Measurements from ENCODE around the gene RAD51D. TPM values are rescaled to one million over a fixed set of nuclear protein-coding genes. Genes with fewer than 3 reads are reported as not detected.

The RAD51D gene
- total RNA-seq, 4 donors from 2014 or later, result 7.8 to 15.6 (median 12.5) TPM

DNA sequence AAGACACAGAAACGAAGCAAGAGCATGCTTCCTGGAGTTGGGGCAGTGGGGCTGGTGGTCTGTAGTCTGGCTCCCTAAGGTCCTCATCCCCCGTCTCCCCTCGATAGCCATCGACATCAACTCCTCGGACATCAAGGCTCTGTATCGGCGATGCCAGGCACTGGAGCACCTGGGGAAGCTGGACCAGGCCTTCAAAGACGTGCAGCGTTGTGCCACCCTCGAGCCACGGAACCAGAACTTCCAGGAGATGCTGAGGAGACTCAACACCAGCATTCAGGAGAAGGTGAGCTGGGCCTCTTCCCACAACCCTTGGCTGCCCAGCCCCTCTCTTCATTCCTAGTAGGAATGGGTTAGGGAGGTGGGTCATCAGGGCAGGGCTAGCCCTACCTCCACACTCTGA, 30.3 kb upstream of the RAD51D start:
- Histone ChIP-seq H3K9me3 (no peaks in the 10 kb centered on the region), H3K27ac (no peak overlapping the region), H3K4me1 (no peaks in the 10 kb centered on the region), H3K27me3 (no peaks in the 10 kb centered on the region), H3K36me3 (no peaks in the 10 kb centered on the region), H3K4me3 (replicated peaks in 1 of 3) (no peak overlapping the region)
- whole genome bisulfite sequencing, 2 donors, result 94% methylated on average over 7 to 11 of the region's 11 CpGs
- intact Hi-C loops (cut with DNase I), result no loop called here
- TF ChIP-seq CTCF (IDR thresholded peaks at IDR 0.05) (no peak), POLR2A (IDR thresholded peaks at IDR 0.05) (no peak)
- DNase-seq, result no peak

- Histone ChIP-seq H3K4me1 (no peaks in the 10 kb centered on the region), H3K9me3 (no peaks in the 10 kb centered on the region), H3K27ac (no peak overlapping the region), H3K27me3 (no peaks in the 10 kb centered on the region), H3K36me3 (no peaks in the 10 kb centered on the region), H3K4me3 (replicated peaks in 1 of 3) (no peak overlapping the region)
- no peak for DNase-seq
- no peak for TF ChIP-seq CTCF (IDR thresholded peaks at IDR 0.05)
- TF ChIP-seq POLR2A (IDR thresholded peaks at IDR 0.05), result no peak
- WGBS, 2 donors, result 51 to 76% methylated on average over 4 to 9 of the region's 9 CpGs
- intact Hi-C loops (cut with DNase I), result no loop called here
These were observed 28.5 kb upstream of the RAD51D start for GRCh38 chr17:35148144-35148543.

DNA sequence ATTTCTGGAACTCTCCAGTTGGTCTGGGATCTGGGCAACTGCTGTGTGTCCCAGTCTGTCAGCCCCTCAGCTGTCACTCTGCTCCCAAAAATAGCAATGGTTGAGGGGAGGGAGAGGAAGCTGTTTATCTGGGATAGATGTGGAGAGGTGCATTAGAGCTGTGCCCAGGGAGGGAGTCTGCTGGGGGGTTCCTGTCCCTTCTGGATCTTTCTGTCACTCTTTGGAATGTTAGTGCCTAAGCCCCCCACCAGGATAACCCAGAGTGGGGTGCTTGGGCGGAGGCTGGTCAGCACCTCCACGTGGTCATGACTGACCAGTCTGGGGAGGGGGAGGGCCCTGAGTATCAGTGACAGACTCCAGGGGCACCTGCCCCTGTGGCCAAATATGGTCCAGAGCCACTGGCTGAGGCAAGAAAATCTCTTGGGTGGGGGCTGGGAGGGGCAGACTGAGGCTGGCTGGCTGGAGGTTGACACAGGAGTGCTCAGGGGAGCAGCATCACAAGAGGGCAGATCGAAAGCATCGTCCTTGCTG, 27.8 kb upstream of the RAD51D start, which contains the start of gene UNC45B:
UNC45B (plus strand) TSS at position 443 of the 531 bp plus-strand sequence. CDS start 447 bp downstream, outside the sequence.
- intact Hi-C loops (cut with DNase I), result no loop called here
- no peak within 1 kb of the TSS for H3K27ac ChIP-seq
- no peaks in the 10 kb centered on the region for H3K36me3 ChIP-seq
- no peaks in the 10 kb centered on the region for H3K9me3 ChIP-seq
- DNase-seq, result no peak
- no peak within 1 kb of the TSS for H3K4me3 ChIP-seq (replicated peaks in 1 of 3)
- H3K4me1 ChIP-seq, result peaks cover 0 to 1% of the 10 kb centered on the region in 2 donors
- TF ChIP-seq POLR2A (IDR thresholded peaks at IDR 0.05) (no peak), CTCF (IDR thresholded peaks at IDR 0.05) (no peak)
- no peaks in the 10 kb centered on the region for H3K27me3 ChIP-seq
- WGBS, 2 donors, result 63 to 75% methylated on average over 4 of the region's 4 CpGs

- Histone ChIP-seq H3K4me3 (replicated peaks in 1 of 3) (no peak overlapping the region), H3K27me3 (no peaks in the 10 kb centered on the region), H3K4me1 (peaks cover 4 to 6% of the 10 kb centered on the region in 2 donors), H3K9me3 (no peaks in the 10 kb centered on the region), H3K27ac (no peak overlapping the region), H3K36me3 (no peaks in the 10 kb centered on the region)
- WGBS, 2 donors, result 82% methylated on average over 4 of the region's 4 CpGs
- no peak for TF ChIP-seq CTCF (IDR thresholded peaks at IDR 0.05)
- no peak for TF ChIP-seq POLR2A (IDR thresholded peaks at IDR 0.05)
- intact Hi-C loops (cut with DNase I), result no loop called here
- no peak for DNase-seq
These were observed 26.7 kb upstream of the RAD51D start for GRCh38 chr17:35146214-35146833.

DNA sequence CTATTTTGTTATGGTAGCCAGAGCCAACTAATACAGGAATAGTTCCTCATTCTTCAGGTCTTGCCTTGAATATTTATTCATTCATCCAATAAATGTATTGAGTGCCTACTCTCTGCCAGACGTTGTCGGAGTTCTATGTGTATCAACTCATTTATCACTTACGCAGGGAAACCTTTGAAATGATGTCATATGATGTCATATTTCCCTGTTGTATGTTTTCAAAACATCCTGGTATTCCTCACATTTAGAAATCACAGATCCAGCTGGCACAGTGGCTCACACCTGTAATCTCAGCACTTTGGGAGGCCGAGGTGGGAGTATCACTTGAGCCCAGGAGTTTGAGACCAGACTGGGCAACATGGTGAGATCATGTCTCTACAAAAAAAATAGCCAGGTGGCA, 25.2 kb upstream of the RAD51D start:
- whole genome bisulfite sequencing, 2 donors, result 78 to 82% methylated on average over 4 of the region's 4 CpGs
- Histone ChIP-seq H3K27me3 (no peaks in the 10 kb centered on the region), H3K4me3 (replicated peaks in 1 of 3) (no peak overlapping the region), H3K9me3 (no peaks in the 10 kb centered on the region), H3K4me1 (peaks cover 10 to 11% of the 10 kb centered on the region in 2 donors), H3K27ac (no peak overlapping the region), H3K36me3 (no peaks in the 10 kb centered on the region)
- intact Hi-C loops (cut with DNase I), result no loop called here
- TF ChIP-seq POLR2A (IDR thresholded peaks at IDR 0.05), result no peak
- TF ChIP-seq CTCF (IDR thresholded peaks at IDR 0.05), result no peak
- DNase-seq, result no peak
